OCI-LY1 (cell line): ENCODE data around the gene BRINP1.

Experiments
- H2AFZ ChIP-seq: fragments of 200-600 bp; sonication (generic), shearing (Covaris generic); 2 replicates; pipeline ENCODE4 v1.6.0; 2014; ENCODE audit warnings: antibody characterized with exemption, mild to moderate bottlenecking, low read length
- H3F3A ChIP-seq: fragments of 200-600 bp; sonication (generic), shearing (Covaris generic); 2 replicates; pipeline ENCODE4 v1.6.0; 2014; ENCODE audit warnings: mild to moderate bottlenecking, antibody characterized with exemption, low read length, moderate library complexity; ENCODE audit not compliant: insufficient read depth
- H3K27ac ChIP-seq: fragments of 200-600 bp; sonication (generic); 2 replicates; pipeline ENCODE4 v1.5.1; 2014; ENCODE audit warnings: low read length, mixed run types, mild to moderate bottlenecking, low read depth; ENCODE audit not compliant: poor library complexity, severe bottlenecking
- H3K27me3 ChIP-seq: fragments of 200-600 bp; sonication (generic); 2 replicates; pipeline ENCODE4 v1.6.0; 2014; ENCODE audit warnings: antibody characterized with exemption, mild to moderate bottlenecking, low read length, moderate library complexity; ENCODE audit not compliant: insufficient read depth
- H3K36me3 ChIP-seq: fragments of 200-600 bp; sonication (generic); 2 replicates; pipeline ENCODE4 v1.6.1; 2014; ENCODE audit warnings: mild to moderate bottlenecking, antibody characterized with exemption, low read length, moderate library complexity, mixed read lengths; ENCODE audit not compliant: insufficient read depth
- H3K4me1 ChIP-seq: fragments of 200-600 bp; sonication (generic); 2 replicates; pipeline ENCODE4 v1.5.1; 2014; ENCODE audit warnings: mild to moderate bottlenecking, low read length, moderate library complexity; ENCODE audit not compliant: insufficient read depth, severe bottlenecking
- H3K4me2 ChIP-seq: fragments of 200-600 bp; sonication (generic), shearing (Covaris generic); 2 replicates; pipeline ENCODE4 v1.6.1; 2014; ENCODE audit warnings: low read length
- H3K4me3 ChIP-seq: fragments of 200-600 bp; sonication (generic); 2 replicates; pipeline ENCODE4 v1.5.1; 2014; ENCODE audit warnings: low read length, low read depth, mild to moderate bottlenecking, mixed read lengths; ENCODE audit not compliant: poor library complexity, severe bottlenecking
- H3K79me2 ChIP-seq: fragments of 200-600 bp; shearing (Covaris generic); 2 replicates; pipeline ENCODE4 v1.6.1; 2016; ENCODE audit warnings: mixed run types, low read length, mixed read lengths; ENCODE audit not compliant: insufficient read depth
- H3K9ac ChIP-seq: fragments of 200-600 bp; sonication (generic), shearing (Covaris generic); 2 replicates; pipeline ENCODE4 v1.6.1; 2014; ENCODE audit warnings: mild to moderate bottlenecking, low read length, mixed read lengths
- H3K9me2 ChIP-seq: fragments of 200-600 bp; sonication (generic), shearing (Covaris generic); 2 replicates; pipeline ENCODE4 v1.6.1; 2014; ENCODE audit warnings: low read depth, mild to moderate bottlenecking, low read length, mixed read lengths
- H3K9me3 ChIP-seq: fragments of 200-600 bp; shearing (Covaris generic); 2 replicates; pipeline ENCODE4 v1.6.1; 2014; ENCODE audit warnings: low read length, mixed read lengths
- H4K20me1 ChIP-seq: fragments of 200-600 bp; sonication (generic), shearing (Covaris generic); 2 replicates; pipeline ENCODE4 v1.6.0; 2016; ENCODE audit warnings: mild to moderate bottlenecking, low read length; ENCODE audit not compliant: insufficient read depth
- EZH2 ChIP-seq: fragments of 200-600 bp; sonication (generic), shearing (Covaris generic); IDR thresholded peaks from 2 replicates; pipeline ENCODE4 v1.8.0; 2017; ENCODE audit warnings: borderline replicate concordance, mixed run types, mild to moderate bottlenecking, antibody characterized with exemption, low read length, moderate library complexity, mixed read lengths
- TF ChIP-seq, protein P1 (sequence below): fragments of 200-600 bp; sonication (generic), shearing (Covaris generic); IDR thresholded peaks from 2 replicates; pipeline ENCODE4 v1.5.1; 2017; ENCODE audit warnings: mild to moderate bottlenecking, antibody characterized with exemption, low read length, moderate library complexity, mixed read lengths

Gene BRINP1

DNA sequence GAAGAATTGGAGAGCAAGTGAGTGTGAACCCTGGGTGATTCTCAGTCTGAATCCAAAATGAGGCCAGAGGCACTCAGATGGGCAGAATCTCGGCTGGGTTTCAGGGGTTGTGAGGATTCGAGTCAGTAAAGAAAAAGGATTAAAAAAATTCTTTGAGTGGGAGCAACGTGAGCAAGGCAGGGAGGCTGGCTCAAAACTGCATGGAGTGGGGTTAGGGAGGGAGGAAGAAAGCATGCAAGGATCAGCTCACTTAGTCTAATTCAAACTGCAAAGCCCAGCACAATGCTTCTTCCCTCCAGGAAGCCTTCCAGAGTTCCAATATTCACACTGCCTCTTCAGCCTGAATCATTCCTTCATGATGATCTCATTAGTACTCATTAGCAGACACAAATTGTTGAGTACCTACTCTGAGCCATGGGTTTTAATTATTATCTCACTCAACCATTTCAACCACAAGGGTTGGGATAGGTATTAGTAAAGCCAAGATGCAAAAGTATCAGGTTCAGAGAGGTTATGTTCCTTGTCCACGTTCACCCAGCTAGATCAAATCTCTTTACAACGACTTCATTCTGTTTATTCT lies 95.8 kb downstream of the BRINP1 start:
- TF ChIP-seq EZH2, result no peak
- TF ChIP-seq, protein P1, sequence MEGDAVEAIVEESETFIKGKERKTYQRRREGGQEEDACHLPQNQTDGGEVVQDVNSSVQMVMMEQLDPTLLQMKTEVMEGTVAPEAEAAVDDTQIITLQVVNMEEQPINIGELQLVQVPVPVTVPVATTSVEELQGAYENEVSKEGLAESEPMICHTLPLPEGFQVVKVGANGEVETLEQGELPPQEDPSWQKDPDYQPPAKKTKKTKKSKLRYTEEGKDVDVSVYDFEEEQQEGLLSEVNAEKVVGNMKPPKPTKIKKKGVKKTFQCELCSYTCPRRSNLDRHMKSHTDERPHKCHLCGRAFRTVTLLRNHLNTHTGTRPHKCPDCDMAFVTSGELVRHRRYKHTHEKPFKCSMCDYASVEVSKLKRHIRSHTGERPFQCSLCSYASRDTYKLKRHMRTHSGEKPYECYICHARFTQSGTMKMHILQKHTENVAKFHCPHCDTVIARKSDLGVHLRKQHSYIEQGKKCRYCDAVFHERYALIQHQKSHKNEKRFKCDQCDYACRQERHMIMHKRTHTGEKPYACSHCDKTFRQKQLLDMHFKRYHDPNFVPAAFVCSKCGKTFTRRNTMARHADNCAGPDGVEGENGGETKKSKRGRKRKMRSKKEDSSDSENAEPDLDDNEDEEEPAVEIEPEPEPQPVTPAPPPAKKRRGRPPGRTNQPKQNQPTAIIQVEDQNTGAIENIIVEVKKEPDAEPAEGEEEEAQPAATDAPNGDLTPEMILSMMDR, result no peak
- no peak overlapping the region for H3K4me2 ChIP-seq
- H3K4me3 ChIP-seq, result no peak overlapping the region
- no peak overlapping the region for H2AFZ ChIP-seq
- H4K20me1 ChIP-seq, result no peaks in the 10 kb centered on the region
- H3K36me3 ChIP-seq, result no peaks in the 10 kb centered on the region
- no peak overlapping the region for H3K27ac ChIP-seq
- no peaks in the 10 kb centered on the region for H3K27me3 ChIP-seq
- H3K9me3 ChIP-seq, result no peaks in the 10 kb centered on the region
- H3F3A ChIP-seq, result no peaks in the 10 kb centered on the region
- H3K9me2 ChIP-seq, result no peaks in the 10 kb centered on the region
- H3K79me2 ChIP-seq, result no peaks in the 10 kb centered on the region
- H3K4me1 ChIP-seq, result no peaks in the 10 kb centered on the region
- no peak overlapping the region for H3K9ac ChIP-seq

GRCh38 chr9:119272500-119273211 lies 96.6 kb downstream of the BRINP1 start:
- Histone ChIP-seq H3K4me2 (no peak overlapping the region), H4K20me1 (no peaks in the 10 kb centered on the region), H2AFZ (no peak overlapping the region), H3K79me2 (no peaks in the 10 kb centered on the region), H3K27ac (no peak overlapping the region), H3F3A (no peaks in the 10 kb centered on the region), H3K9ac (no peak overlapping the region), H3K4me1 (no peaks in the 10 kb centered on the region), H3K9me2 (no peaks in the 10 kb centered on the region), H3K4me3 (no peak overlapping the region), H3K36me3 (no peaks in the 10 kb centered on the region), H3K9me3 (no peaks in the 10 kb centered on the region), H3K27me3 (no peaks in the 10 kb centered on the region)
- TF ChIP-seq, protein P1, result no peak
- TF ChIP-seq EZH2, result no peak

- Histone ChIP-seq H3K9ac (no peak overlapping the region), H3K4me2 (no peak overlapping the region), H3K9me2 (no peaks in the 10 kb centered on the region), H3K9me3 (no peaks in the 10 kb centered on the region), H3K36me3 (no peaks in the 10 kb centered on the region), H2AFZ (no peak overlapping the region), H3F3A (no peaks in the 10 kb centered on the region), H3K4me1 (no peaks in the 10 kb centered on the region), H3K79me2 (no peaks in the 10 kb centered on the region), H3K4me3 (no peak overlapping the region), H3K27ac (no peak overlapping the region), H4K20me1 (no peaks in the 10 kb centered on the region), H3K27me3 (no peaks in the 10 kb centered on the region)
- TF ChIP-seq, protein P1, result no peak
These were observed 100.2 kb downstream of the BRINP1 start for GRCh38 chr9:119268985-119269384.
